Measurements from ENCODE around the gene MAP1LC3A. TPM values are rescaled to one million over a fixed set of nuclear protein-coding genes. Genes with fewer than 3 reads are reported as not detected.

The MAP1LC3A gene
- total and polyA plus RNA-seq, 5 experiments from 2014 or later, result 0.94 to 2.4 (median 1.6) TPM

DNA sequence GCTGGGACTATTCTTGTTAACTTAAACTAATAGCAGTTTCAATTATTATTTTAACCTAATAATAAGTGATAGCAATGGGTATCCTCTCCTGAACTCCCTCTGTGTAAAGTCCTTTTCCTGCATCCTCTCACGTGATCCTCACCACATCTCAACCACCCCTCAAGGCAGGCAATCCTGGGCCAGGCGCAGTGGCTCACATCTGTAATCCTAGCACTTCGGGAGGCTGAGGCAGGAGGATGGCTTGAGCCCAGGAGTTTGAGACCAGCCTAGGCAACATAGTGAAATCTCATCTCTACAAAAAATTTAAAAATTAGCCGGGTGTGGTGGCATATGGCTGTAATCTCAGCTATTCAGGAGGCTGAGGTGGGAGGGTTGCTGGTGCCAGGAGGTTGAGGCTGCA is 23.7 kb downstream of the MAP1LC3A start:
- Mint-ChIP-seq H3K9me3 (no peaks in the 10 kb centered on the region), H3K27ac (peak overlapping the region in 3 of 10 donors; percentile 15 to 63 (median 62)), H3K4me1 (peaks cover 6 to 14% (median 7%) of the 10 kb centered on the region in 4 donors), H3K27me3 (no peaks in the 10 kb centered on the region), H3K36me3 (peaks cover 0 to 76% (median 18%) of the 10 kb centered on the region in 3 donors), H3K4me3 (no peak overlapping the region)
- DNase-seq (no peak), ATAC-seq (no peak)
- POLR2A ChIA-PET, result no interaction called here

DNA sequence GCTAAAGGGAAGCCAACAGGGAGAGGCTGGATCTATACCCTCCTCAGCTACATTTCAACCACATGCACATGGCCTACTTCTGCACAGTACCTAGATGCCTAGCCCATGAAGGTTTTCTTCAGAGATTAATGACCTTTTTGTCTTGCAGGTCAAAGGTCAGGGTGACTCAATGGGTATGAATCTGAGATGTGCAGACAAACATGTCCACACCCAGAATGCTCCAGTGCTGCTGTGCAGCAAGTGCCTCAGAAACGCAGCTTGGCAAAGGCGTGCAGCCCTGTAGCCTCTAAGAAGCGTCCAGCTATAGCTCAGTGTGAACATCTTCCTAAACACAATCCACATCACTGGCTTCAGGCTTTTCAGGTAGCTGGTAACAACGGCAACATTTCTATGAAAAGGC is 24.4 kb downstream of the MAP1LC3A start:
- DNase-seq, result no peak

DNA sequence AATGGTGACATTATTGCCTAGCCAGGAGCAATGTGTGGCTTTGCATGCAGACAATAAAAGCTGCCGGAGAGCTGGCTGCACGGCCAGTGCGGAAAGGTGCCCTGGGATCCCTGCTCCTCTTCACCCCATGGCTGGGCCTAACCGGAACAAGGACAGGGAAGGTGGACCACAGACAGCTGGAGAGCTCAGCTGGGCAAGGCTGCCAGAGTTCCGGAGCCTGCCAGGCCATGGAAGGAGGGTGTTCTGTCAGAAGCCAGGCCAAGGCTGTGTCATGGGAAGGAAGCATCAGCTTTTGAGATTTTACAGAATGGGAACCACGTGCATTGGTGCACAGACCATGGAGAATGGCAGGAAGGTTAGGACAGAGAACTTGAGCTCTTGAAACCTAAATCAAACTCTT is 25.0 kb downstream of the MAP1LC3A start:
- H3K4me1 Mint-ChIP-seq, result peaks cover 6 to 14% (median 7%) of the 10 kb centered on the region in 4 donors
- no peak for ATAC-seq
- no peak overlapping the region for H3K4me3 Mint-ChIP-seq
- H3K36me3 Mint-ChIP-seq, result peaks cover 0 to 82% (median 20%) of the 10 kb centered on the region in 3 donors
- peak overlapping the region in 1 of 10 donors; percentile 50 for H3K27ac Mint-ChIP-seq
- no peaks in the 10 kb centered on the region for H3K27me3 Mint-ChIP-seq
- POLR2A ChIA-PET, result no interaction called here
- no peaks in the 10 kb centered on the region for H3K9me3 Mint-ChIP-seq
- no peak for DNase-seq

More for the DNA sequence above, 24.4 kb downstream of the MAP1LC3A start:
- Mint-ChIP-seq H3K9me3 (no peaks in the 10 kb centered on the region), H3K36me3 (peaks cover 0 to 82% (median 24%) of the 10 kb centered on the region in 3 donors), H3K27me3 (no peaks in the 10 kb centered on the region), H3K27ac (no peak overlapping the region), H3K4me3 (no peak overlapping the region), H3K4me1 (peaks cover 6 to 14% (median 7%) of the 10 kb centered on the region in 4 donors)
- POLR2A ChIA-PET, result no interaction called here
- ATAC-seq, result no peak

DNA sequence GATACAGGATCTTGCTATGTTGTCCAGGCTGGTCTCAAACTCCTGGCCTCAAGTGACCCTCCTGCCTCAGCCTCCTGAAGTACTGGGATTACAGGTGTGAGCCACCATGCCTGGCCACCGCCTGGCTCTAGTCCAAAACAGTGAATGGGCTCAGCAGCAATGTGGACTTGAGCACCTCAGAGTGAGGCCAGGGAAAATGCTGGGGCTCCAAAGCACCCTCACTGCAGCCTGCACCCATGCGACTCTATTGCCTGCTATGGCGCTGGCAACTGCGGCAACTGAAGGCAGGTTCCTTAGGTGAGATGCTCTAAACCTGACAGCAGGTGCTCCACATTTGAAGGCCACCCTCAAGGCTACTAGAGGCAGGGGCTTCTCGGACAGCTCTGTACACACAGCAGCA is 26.5 kb downstream of the MAP1LC3A start:
- no peak overlapping the region for H3K27ac Mint-ChIP-seq
- no peaks in the 10 kb centered on the region for H3K9me3 Mint-ChIP-seq
- no peak overlapping the region for H3K4me3 Mint-ChIP-seq
- H3K27me3 Mint-ChIP-seq, result no peaks in the 10 kb centered on the region
- ATAC-seq (no peak), DNase-seq (no peak)
- H3K36me3 Mint-ChIP-seq, result peaks cover 0 to 72% (median 17%) of the 10 kb centered on the region in 3 donors
- POLR2A ChIA-PET, result no interaction called here
- peaks cover 6 to 8% (median 7%) of the 10 kb centered on the region in 4 donors for H3K4me1 Mint-ChIP-seq

DNA sequence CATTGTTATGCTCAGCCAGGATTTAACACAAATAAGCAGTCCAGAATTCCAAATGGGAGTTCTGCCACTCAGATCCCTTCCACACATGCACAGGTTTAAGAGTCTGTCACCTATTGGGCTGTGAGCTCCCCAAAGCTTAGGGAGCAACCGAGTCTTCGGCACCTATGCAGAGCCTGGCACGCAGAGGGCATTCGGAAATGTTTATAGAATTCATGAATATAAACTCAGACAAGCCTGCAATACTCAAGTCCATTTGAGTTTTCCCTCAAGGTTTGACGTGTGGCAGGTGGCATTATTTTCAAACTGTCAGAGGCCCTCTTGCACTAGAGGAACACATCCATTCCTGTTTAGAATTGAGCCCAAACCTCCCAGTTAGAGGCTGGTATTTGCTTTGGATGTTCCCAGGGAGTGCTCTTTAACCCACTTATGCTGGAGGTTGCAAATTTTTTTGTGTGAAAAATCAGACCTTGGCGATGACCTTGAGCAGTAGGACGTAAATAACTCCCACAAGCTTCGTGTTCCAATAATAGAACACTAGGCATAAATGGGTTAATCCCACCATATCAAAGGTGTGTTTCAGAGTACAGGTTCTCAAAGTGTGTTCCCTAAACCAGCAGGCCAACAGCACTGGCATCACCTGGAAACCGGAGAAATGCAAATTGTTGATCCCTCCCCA is 28.1 kb downstream of the MAP1LC3A start:
- Mint-ChIP-seq H3K27ac (no peak overlapping the region), H3K9me3 (no peaks in the 10 kb centered on the region), H3K4me3 (no peak overlapping the region), H3K27me3 (no peaks in the 10 kb centered on the region), H3K4me1 (no peaks in the 10 kb centered on the region), H3K36me3 (peaks cover 0 to 59% (median 10%) of the 10 kb centered on the region in 3 donors)
- ATAC-seq, result no peak
- POLR2A ChIA-PET, result no interaction called here
- no peak for DNase-seq

DNA sequence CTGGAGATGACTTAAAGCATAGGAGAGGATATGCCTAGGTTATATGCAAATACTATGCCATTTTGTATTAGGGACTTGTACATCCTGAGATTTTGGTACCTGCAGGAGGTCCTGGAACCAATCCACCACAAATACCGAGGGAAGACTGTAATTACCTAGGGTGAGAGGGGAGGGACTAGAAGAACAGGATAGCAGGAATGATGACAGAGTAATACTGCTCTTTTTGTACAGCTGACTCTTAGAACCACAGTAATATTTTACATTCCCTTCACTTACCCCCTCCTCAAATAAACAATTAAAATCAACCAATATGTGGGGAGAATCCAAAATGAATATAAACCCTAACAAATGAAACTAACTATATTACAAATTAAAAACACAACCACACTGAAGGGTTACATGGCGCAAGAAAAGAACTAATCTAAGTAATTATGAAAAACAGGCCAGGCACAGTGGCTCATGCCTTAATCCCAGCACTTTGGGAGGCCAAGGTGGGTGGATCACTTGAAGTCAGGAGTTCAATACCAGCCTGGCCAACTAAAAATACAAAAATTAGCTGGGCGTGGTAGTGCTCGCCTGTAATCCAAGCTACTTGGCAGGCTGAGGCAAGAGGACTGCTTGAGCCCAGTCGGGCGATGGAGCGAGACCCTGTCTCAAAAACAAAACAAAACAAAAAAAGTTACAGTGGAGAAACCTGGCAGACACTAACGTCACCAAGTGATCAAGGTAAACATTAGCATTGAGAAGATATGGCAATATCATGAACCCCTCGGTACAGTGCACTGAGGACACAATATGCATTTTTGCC is 37.1 kb downstream of the MAP1LC3A start:
- no peaks in the 10 kb centered on the region for H3K27me3 Mint-ChIP-seq
- no peaks in the 10 kb centered on the region for H3K4me1 Mint-ChIP-seq
- POLR2A ChIA-PET, result no interaction called here
- no peak for ATAC-seq
- DNase-seq, result no peak
- peaks cover 0 to 30% (median 4%) of the 10 kb centered on the region in 3 donors for H3K36me3 Mint-ChIP-seq
- H3K4me3 Mint-ChIP-seq, result no peak overlapping the region
- peak overlapping the region in 1 of 10 donors; percentile 24 for H3K27ac Mint-ChIP-seq
- no peaks in the 10 kb centered on the region for H3K9me3 Mint-ChIP-seq

DNA sequence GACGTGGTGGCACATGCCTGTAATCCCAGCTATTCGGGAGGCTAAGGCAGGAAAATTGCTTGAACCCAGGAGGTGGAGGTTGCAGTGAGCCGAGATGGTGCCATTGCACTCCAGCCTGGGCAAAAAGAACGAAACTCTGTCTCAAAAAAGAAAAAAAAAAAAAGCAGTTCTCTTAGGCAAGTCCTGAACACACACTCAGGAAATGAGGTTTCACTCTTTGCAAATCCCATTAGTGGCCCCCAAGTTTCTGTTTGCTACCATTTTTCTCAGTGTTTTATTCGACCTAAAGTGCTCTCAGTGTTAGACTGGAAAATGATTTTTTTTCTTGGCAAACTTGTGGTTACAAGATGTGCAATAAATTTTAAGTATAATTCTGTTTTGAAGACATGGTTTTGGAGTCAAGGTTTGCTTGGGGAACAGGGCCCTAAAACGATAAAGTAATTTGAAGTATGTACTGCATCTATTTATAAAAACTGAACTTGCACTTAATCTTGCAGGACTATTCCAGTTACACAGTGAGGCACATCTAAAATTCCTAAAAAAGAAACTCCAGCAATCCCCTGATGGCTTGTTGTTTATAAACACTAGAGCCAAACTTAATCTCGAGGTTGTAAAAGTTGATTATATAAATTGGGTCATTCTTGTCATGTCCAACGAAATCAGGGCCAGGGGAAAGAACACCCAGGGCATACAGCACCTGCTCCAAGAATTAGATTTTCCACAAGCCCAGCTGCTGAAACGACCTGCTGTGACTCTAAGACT is 42.6 kb downstream of the MAP1LC3A start:
- peaks cover 0 to 27% (median 8%) of the 10 kb centered on the region in 3 donors for H3K36me3 Mint-ChIP-seq
- no peak overlapping the region for H3K27ac Mint-ChIP-seq
- POLR2A ChIA-PET, result no interaction called here
- H3K4me3 Mint-ChIP-seq, result no peak overlapping the region
- H3K4me1 Mint-ChIP-seq, result no peaks in the 10 kb centered on the region
- DNase-seq (no peak), ATAC-seq (no peak)
- no peaks in the 10 kb centered on the region for H3K27me3 Mint-ChIP-seq
- no peaks in the 10 kb centered on the region for H3K9me3 Mint-ChIP-seq

DNA sequence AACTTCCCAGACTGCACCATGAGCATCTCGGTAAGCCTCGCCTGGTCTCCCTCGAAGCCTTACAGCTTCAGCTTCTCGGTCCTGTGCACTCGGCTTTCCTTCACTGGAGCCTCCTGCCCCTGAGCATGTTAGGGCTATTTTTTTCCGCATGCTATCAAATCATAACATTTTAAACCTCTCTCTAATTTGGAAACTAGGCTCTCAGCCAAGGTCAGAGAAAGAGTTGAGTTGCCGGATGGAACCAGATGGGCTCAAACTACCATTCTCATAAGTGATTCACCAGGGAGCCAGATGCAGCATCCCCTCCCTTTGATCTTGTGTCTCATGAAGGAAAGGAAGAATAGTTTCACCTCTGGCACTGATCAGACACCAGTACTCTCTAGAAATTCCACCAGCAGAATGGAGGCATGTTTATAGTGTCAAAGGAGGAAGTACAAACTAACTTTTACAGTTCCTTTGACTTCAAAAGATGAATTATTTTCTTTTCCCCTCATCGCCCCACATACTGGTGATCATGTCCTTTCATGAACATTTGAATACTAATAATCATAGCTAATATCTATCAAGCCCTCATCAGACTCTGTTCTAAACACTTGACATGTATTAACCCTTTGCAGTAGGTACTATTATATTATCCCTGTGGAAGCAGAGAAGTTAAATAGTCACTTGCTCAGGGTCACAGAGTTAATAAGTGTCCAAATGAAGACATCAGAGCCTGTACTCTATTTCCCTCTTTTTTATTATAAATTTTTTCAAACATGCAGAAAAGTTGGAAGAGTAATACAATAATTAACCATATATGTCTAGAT is 46.7 kb downstream of the MAP1LC3A start:
- Mint-ChIP-seq H3K9me3 (no peaks in the 10 kb centered on the region), H3K36me3 (peaks cover 0 to 36% (median 6%) of the 10 kb centered on the region in 3 donors), H3K4me3 (no peak overlapping the region), H3K4me1 (peaks cover 0 to 10% (median 1%) of the 10 kb centered on the region in 4 donors), H3K27ac (peak overlapping the region in 3 of 10 donors; percentile 23 to 71 (median 52)), H3K27me3 (no peaks in the 10 kb centered on the region)
- DNase-seq, result no peak
- POLR2A ChIA-PET, result interaction anchor here (0.7 kb wide), 1 partner anchor 836 kb away, joined by 3 read pairs; no protein-coding TSS in a partner anchor
- no peak for ATAC-seq

DNA sequence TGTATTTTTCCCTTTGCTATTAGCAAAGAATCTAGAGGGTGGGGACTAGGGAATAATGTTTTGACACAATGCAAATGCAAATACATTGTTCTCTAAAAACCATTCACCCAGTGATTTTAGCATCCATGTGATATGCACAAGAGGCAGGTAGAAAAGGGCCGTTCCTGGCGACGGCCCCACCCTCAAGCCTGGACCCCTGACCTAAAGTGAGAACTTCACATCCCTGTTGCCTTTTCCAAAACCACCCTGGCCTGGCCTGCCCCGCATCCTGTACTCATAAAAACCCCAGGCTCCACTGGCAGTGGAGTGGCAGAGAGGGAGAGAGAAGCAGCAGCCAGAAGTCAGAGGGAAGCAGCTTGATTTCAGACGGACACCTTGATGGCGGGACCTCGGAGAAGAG is 48.5 kb downstream of the MAP1LC3A start:
- ATAC-seq, result no peak
- Mint-ChIP-seq H3K36me3 (peaks cover 0 to 40% (median 15%) of the 10 kb centered on the region in 3 donors), H3K27me3 (no peaks in the 10 kb centered on the region), H3K9me3 (no peaks in the 10 kb centered on the region), H3K4me3 (no peak overlapping the region), H3K4me1 (peaks cover 0 to 14% (median 1%) of the 10 kb centered on the region in 4 donors), H3K27ac (peak overlapping the region in 1 of 10 donors; percentile 13)
- POLR2A ChIA-PET, result no interaction called here
- no peak for DNase-seq

Other genes starting within 250 kb of the MAP1LC3A start
- 10 to 100 TPM; 73.2 to 75.9 TPM for gene ITCH, start 195.4 kb upstream of the MAP1LC3A start, total RNA-seq
- 10 to 100 TPM; 12.6 to 19.6 (median 12.8) TPM for gene ITCH, start 195.4 kb upstream of the MAP1LC3A start, polyA plus RNA-seq
- gene DYNLRB1, start 42.3 kb upstream of the MAP1LC3A start, total RNA-seq, result 10 to 100 TPM; 60.1 to 67.6 TPM
- 100 to 1,000 TPM; 216 to 275 (median 268) TPM for gene DYNLRB1, start 42.3 kb upstream of the MAP1LC3A start, polyA plus RNA-seq
- gene PIGU, start 118.4 kb downstream of the MAP1LC3A start, total RNA-seq, result 10 to 100 TPM; 11.4 to 14.0 TPM
- 10 to 100 TPM; 18.3 to 25.4 (median 23.2) TPM for gene PIGU, start 118.4 kb downstream of the MAP1LC3A start, polyA plus RNA-seq
- gene TP53INP2, start 145.6 kb downstream of the MAP1LC3A start, total RNA-seq, result 1 to 10 TPM; 1.7 to 1.8 TPM
- under 1 TPM; 0.08 to 0.64 (median 0.53) TPM for gene TP53INP2, start 145.6 kb downstream of the MAP1LC3A start, polyA plus RNA-seq

Data from naive thymus-derived CD8-positive, alpha-beta T cell (primary cell).